WTC11 (cell line): ENCODE measurements around the gene DCLK2. TPM values are rescaled to one million over a fixed set of nuclear protein-coding genes. Genes with fewer than 3 reads are reported as not detected.

Source experiments
- ATAC-seq: fragments of 200-7000 bp; cut with Tn5 transposase; 2 replicates; pipeline ENCODE4 v1.10.0; 2021; ENCODE audit warnings: mild to moderate bottlenecking, moderate library complexity
- CTCF ChIA-PET: fragments of 300-600 bp; sonication (Branson Sonifier 250); formaldehyde crosslinking; loops from one replicate; lab custom pipeline; 2021; ENCODE audit warnings: antibody characterized with exemption; lab: Charles Lee
- POLR2A ChIA-PET: fragments of 350-600 bp; sonication (Branson Sonifier 250); formaldehyde crosslinking; loops from one replicate; lab custom pipeline; 2021; ENCODE audit warnings: antibody characterized with exemption; lab: Charles Lee
- DNase-seq: peaks from one replicate; pipeline ENCODE4 v3.0.0; 2021; ENCODE audit warnings: low spot score
- H3K27ac Mint-ChIP-seq: 2 replicates; pipeline ENCODE4 v1.8.0; 2021; ENCODE audit warnings: mixed read lengths
- H3K27me3 Mint-ChIP-seq: 2 replicates; pipeline ENCODE4 v1.8.0; 2021; ENCODE audit warnings: low read depth, mild to moderate bottlenecking, moderate library complexity, mixed read lengths
- H3K36me3 Mint-ChIP-seq: 2 replicates; pipeline ENCODE4 v1.8.0; 2021; ENCODE audit warnings: mixed read lengths
- H3K4me1 Mint-ChIP-seq: 2 replicates; pipeline ENCODE4 v1.8.0; 2022; ENCODE audit warnings: mixed read lengths
- H3K4me3 Mint-ChIP-seq: 2 replicates; pipeline ENCODE4 v1.8.0; 2021; ENCODE audit warnings: mild to moderate bottlenecking, moderate library complexity, mixed read lengths
- H3K9me3 Mint-ChIP-seq: 2 replicates; pipeline ENCODE4 v1.8.0; 2021; ENCODE audit warnings: mixed read lengths
- ATF1 ChIP-seq: sonication (generic); formaldehyde crosslinking; IDR thresholded peaks from 2 replicates; pipeline ENCODE4 v1.8.1; 2023; ENCODE audit warnings: mild to moderate bottlenecking, moderate library complexity, missing genetic modification reagents
- ELF4 ChIP-seq: sonication (generic); formaldehyde crosslinking; IDR thresholded peaks from 2 replicates; pipeline ENCODE4 v1.8.1; 2022; ENCODE audit warnings: low read depth, mild to moderate bottlenecking, moderate library complexity, missing genetic modification reagents
- EMX1 ChIP-seq: fragments of 250-450 bp; sonication (Bioruptor Pico); IDR thresholded peaks from 2 replicates; pipeline ENCODE4 v1.8.0; 2021; ENCODE audit warnings: mild to moderate bottlenecking
- ETV6 ChIP-seq: sonication (generic); formaldehyde crosslinking; IDR thresholded peaks from 2 replicates; pipeline ENCODE4 v1.8.1; 2022; ENCODE audit warnings: mild to moderate bottlenecking, missing genetic modification reagents
- FOXK1 ChIP-seq: sonication (generic); formaldehyde crosslinking; IDR thresholded peaks from 2 replicates; pipeline ENCODE4 v1.8.0; 2022; ENCODE audit warnings: mild to moderate bottlenecking, moderate library complexity, missing genetic modification reagents
- MAX ChIP-seq: sonication (generic); formaldehyde crosslinking; IDR thresholded peaks from 2 replicates; pipeline ENCODE4 v1.8.0; 2022; ENCODE audit warnings: mild to moderate bottlenecking, missing genetic modification reagents
- PRDM15 ChIP-seq: sonication (generic); formaldehyde crosslinking; IDR thresholded peaks from 2 replicates; pipeline ENCODE4 v1.8.0; 2022; ENCODE audit warnings: missing genetic modification reagents
- RORB ChIP-seq: fragments of 250-450 bp; sonication (Bioruptor Pico); IDR thresholded peaks from 2 replicates; pipeline ENCODE4 v1.9.0; 2021; ENCODE audit warnings: mild to moderate bottlenecking
- SOX15 ChIP-seq: fragments of 250-450 bp; sonication (Bioruptor Pico); IDR thresholded peaks from 2 replicates; pipeline ENCODE4 v1.9.0; 2021; ENCODE audit warnings: mild to moderate bottlenecking
- USF1 ChIP-seq: sonication (generic); formaldehyde crosslinking; IDR thresholded peaks from 2 replicates; pipeline ENCODE4 v1.8.0; 2022; ENCODE audit warnings: mild to moderate bottlenecking, missing genetic modification reagents
- USF2 ChIP-seq: sonication (generic); formaldehyde crosslinking; IDR thresholded peaks from 2 replicates; pipeline ENCODE4 v1.8.1; 2023; ENCODE audit warnings: mild to moderate bottlenecking, missing genetic modification reagents, moderate library complexity
- ZNF232 ChIP-seq: sonication (generic); formaldehyde crosslinking; IDR thresholded peaks from 2 replicates; pipeline ENCODE4 v1.8.0; 2022; ENCODE audit warnings: mild to moderate bottlenecking, missing genetic modification reagents
- ZNF281 ChIP-seq: sonication (generic); formaldehyde crosslinking; IDR thresholded peaks from 2 replicates; pipeline ENCODE4 v1.8.0; 2023; ENCODE audit warnings: mild to moderate bottlenecking, missing genetic modification reagents
- ZNF671 ChIP-seq: fragments of 250-450 bp; sonication (Bioruptor Pico); IDR thresholded peaks from 2 replicates; pipeline ENCODE4 v1.8.0; 2021; ENCODE audit warnings: mild to moderate bottlenecking
- total RNA-seq: library from RNA; stranded (reverse); gene quantifications from 3 replicates; pipeline ENCODE4 v1.2.3, GENCODE V29; 2021
- TF ChIP-seq, protein P1 (sequence below): sonication (generic); formaldehyde crosslinking; IDR thresholded peaks from 2 replicates; pipeline ENCODE4 v1.8.1; 2023; ENCODE audit warnings: mild to moderate bottlenecking, moderate library complexity, missing genetic modification reagents
- TF ChIP-seq, protein P2 (sequence below): sonication (generic); formaldehyde crosslinking; IDR thresholded peaks from 2 replicates; pipeline ENCODE4 v1.8.0; 2023; ENCODE audit warnings: missing genetic modification reagents, mild to moderate bottlenecking, borderline replicate concordance
- TF ChIP-seq, protein P3 (sequence below): fragments of 250-450 bp; sonication (Bioruptor Pico); IDR thresholded peaks from 2 replicates; pipeline ENCODE4 v1.8.0; 2021; ENCODE audit warnings: mild to moderate bottlenecking
- TF ChIP-seq, protein P4 (sequence below): sonication (generic); formaldehyde crosslinking; conservative IDR thresholded peaks from 2 replicates; pipeline ENCODE4 v1.8.1; 2023; ENCODE audit warnings: mild to moderate bottlenecking, low read depth, missing genetic modification reagents, moderate library complexity

DCLK2 gene
- total RNA-seq, 1 experiment from 2014 or later, result 0.17 TPM

DNA sequence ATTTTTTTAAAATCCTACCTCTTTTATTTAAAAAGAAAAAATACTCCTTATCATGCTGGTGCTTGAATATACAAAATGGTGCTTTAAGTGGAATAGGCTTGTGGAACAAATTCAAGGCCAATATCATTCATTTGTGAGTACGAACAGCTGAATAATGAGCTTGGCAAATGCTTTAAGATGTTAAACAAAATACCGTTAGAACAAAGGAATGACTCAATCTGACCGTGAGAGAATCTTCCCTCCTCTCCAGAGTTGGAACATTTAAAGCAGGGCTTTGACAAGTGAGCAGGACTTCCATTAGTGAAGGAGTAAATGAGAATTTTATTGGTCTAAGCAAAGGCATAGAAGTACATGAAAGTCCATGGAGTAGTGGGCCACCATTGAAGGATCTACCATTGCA is 74.5 kb downstream of the DCLK2 start (continued):
- TF ChIP-seq USF1 (CRISPR knock-in tag) (no peak), ZNF671 (no peak)

- CTCF ChIA-PET, result no interaction called here
- H3K4me1 Mint-ChIP-seq, result peaks cover 9% of the 10 kb centered on the region
- TF ChIP-seq, protein P1, sequence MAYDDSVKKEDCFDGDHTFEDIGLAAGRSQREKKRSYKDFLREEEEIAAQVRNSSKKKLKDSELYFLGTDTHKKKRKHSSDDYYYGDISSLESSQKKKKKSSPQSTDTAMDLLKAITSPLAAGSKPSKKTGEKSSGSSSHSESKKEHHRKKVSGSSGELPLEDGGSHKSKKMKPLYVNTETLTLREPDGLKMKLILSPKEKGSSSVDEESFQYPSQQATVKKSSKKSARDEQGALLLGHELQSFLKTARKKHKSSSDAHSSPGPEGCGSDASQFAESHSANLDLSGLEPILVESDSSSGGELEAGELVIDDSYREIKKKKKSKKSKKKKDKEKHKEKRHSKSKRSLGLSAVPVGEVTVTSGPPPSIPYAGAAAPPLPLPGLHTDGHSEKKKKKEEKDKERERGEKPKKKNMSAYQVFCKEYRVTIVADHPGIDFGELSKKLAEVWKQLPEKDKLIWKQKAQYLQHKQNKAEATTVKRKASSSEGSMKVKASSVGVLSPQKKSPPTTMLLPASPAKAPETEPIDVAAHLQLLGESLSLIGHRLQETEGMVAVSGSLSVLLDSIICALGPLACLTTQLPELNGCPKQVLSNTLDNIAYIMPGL, result no peak
- no peak for TF ChIP-seq ZNF232 (CRISPR knock-in tag)
- TF ChIP-seq, protein P2, sequence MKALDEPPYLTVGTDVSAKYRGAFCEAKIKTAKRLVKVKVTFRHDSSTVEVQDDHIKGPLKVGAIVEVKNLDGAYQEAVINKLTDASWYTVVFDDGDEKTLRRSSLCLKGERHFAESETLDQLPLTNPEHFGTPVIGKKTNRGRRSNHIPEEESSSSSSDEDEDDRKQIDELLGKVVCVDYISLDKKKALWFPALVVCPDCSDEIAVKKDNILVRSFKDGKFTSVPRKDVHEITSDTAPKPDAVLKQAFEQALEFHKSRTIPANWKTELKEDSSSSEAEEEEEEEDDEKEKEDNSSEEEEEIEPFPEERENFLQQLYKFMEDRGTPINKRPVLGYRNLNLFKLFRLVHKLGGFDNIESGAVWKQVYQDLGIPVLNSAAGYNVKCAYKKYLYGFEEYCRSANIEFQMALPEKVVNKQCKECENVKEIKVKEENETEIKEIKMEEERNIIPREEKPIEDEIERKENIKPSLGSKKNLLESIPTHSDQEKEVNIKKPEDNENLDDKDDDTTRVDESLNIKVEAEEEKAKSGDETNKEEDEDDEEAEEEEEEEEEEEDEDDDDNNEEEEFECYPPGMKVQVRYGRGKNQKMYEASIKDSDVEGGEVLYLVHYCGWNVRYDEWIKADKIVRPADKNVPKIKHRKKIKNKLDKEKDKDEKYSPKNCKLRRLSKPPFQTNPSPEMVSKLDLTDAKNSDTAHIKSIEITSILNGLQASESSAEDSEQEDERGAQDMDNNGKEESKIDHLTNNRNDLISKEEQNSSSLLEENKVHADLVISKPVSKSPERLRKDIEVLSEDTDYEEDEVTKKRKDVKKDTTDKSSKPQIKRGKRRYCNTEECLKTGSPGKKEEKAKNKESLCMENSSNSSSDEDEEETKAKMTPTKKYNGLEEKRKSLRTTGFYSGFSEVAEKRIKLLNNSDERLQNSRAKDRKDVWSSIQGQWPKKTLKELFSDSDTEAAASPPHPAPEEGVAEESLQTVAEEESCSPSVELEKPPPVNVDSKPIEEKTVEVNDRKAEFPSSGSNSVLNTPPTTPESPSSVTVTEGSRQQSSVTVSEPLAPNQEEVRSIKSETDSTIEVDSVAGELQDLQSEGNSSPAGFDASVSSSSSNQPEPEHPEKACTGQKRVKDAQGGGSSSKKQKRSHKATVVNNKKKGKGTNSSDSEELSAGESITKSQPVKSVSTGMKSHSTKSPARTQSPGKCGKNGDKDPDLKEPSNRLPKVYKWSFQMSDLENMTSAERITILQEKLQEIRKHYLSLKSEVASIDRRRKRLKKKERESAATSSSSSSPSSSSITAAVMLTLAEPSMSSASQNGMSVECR (CRISPR knock-in tag), result no peak
- no peak for TF ChIP-seq ZNF281 (CRISPR knock-in tag)
- TF ChIP-seq USF2 (CRISPR knock-in tag), result no peak
- TF ChIP-seq PRDM15, result no peak
- no peak for TF ChIP-seq ATF1
- no peak for TF ChIP-seq ZNF671
- TF ChIP-seq ELF4, result no peak
- TF ChIP-seq SOX15 (CRISPR knock-in tag), result no peak
- TF ChIP-seq, protein P3, sequence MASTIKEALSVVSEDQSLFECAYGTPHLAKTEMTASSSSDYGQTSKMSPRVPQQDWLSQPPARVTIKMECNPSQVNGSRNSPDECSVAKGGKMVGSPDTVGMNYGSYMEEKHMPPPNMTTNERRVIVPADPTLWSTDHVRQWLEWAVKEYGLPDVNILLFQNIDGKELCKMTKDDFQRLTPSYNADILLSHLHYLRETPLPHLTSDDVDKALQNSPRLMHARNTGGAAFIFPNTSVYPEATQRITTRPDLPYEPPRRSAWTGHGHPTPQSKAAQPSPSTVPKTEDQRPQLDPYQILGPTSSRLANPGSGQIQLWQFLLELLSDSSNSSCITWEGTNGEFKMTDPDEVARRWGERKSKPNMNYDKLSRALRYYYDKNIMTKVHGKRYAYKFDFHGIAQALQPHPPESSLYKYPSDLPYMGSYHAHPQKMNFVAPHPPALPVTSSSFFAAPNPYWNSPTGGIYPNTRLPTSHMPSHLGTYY (CRISPR knock-in tag), result no peak
- TF ChIP-seq MAX (CRISPR knock-in tag), result no peak
- TF ChIP-seq RORB (CRISPR knock-in tag), result no peak
- TF ChIP-seq, protein P4, sequence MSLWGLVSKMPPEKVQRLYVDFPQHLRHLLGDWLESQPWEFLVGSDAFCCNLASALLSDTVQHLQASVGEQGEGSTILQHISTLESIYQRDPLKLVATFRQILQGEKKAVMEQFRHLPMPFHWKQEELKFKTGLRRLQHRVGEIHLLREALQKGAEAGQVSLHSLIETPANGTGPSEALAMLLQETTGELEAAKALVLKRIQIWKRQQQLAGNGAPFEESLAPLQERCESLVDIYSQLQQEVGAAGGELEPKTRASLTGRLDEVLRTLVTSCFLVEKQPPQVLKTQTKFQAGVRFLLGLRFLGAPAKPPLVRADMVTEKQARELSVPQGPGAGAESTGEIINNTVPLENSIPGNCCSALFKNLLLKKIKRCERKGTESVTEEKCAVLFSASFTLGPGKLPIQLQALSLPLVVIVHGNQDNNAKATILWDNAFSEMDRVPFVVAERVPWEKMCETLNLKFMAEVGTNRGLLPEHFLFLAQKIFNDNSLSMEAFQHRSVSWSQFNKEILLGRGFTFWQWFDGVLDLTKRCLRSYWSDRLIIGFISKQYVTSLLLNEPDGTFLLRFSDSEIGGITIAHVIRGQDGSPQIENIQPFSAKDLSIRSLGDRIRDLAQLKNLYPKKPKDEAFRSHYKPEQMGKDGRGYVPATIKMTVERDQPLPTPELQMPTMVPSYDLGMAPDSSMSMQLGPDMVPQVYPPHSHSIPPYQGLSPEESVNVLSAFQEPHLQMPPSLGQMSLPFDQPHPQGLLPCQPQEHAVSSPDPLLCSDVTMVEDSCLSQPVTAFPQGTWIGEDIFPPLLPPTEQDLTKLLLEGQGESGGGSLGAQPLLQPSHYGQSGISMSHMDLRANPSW (CRISPR knock-in tag), result no peak
- TF ChIP-seq EMX1, result no peak
- TF ChIP-seq ETV6, result no peak
- TF ChIP-seq FOXK1, result no peak
Observed at GRCh38 chr4:150155391-150155790, 77.1 kb downstream of the DCLK2 start.

More at GRCh38 chr4:150155391-150155790, 77.1 kb downstream of the DCLK2 start:
- DNase-seq (no peak), ATAC-seq (no peak)
- Mint-ChIP-seq H3K27me3 (no peaks in the 10 kb centered on the region), H3K36me3 (no peaks in the 10 kb centered on the region), H3K4me3 (no peak overlapping the region), H3K27ac (no peak overlapping the region), H3K9me3 (no peaks in the 10 kb centered on the region)
- POLR2A ChIA-PET, result no interaction called here
